Liver (tissue), 9 donors: ENCODE data around the gene NUP50. TPM values are rescaled to one million over a fixed set of nuclear protein-coding genes. Genes with fewer than 3 reads are reported as not detected.

Experiments used
- DNase-seq: peaks from one replicate; pipeline ENCODE4 v3.0.0-alpha.2; 2017; ENCODE audit warnings: low spot score
- H3K27ac ChIP-seq, 2 donors: one replicate each; pipeline ENCODE4 v1.7.0; 2013; ENCODE audit warnings: inconsistent platforms in 2 of 2, low read length in 2 of 2, control low read depth in 1 of 2, low read depth in 1 of 2, mild to moderate bottlenecking in 1 of 2
- H3K27me3 ChIP-seq, 4 donors: one replicate each; pipeline versions ENCODE4 v1.6.1 to v1.7.0; 2013; ENCODE audit warnings: low read length in 3 of 4, inconsistent platforms in 1 of 4, mild to moderate bottlenecking in 1 of 4, moderate library complexity in 1 of 4; ENCODE audit not compliant: control insufficient read depth in 4 of 4, insufficient read depth in 4 of 4
- H3K36me3 ChIP-seq, 4 donors: one replicate each; pipeline versions ENCODE4 v1.6.1 to v1.7.0; 2013; ENCODE audit warnings: low read length in 3 of 4, mild to moderate bottlenecking in 3 of 4, low read depth in 1 of 4, moderate library complexity in 1 of 4; ENCODE audit not compliant: control insufficient read depth in 4 of 4, insufficient read depth in 3 of 4
- H3K4me1 ChIP-seq, 4 donors: one replicate each; pipeline versions ENCODE4 v1.6.1 to v1.7.0; 2013; ENCODE audit warnings: low read length in 3 of 4, mild to moderate bottlenecking in 3 of 4, moderate library complexity in 1 of 4; ENCODE audit not compliant: control insufficient read depth in 4 of 4, insufficient read depth in 4 of 4
- H3K4me3 ChIP-seq, 3 donors: one replicate each; pipeline versions ENCODE4 v1.6.1 to v1.7.0; 2013; ENCODE audit warnings: low read length in 3 of 3, control low read depth in 1 of 3, low read depth in 1 of 3, mild to moderate bottlenecking in 1 of 3
- H3K9ac ChIP-seq, 2 donors: one replicate each; pipeline ENCODE4 v1.7.0; 2013; ENCODE audit warnings: low read length in 2 of 2, mild to moderate bottlenecking in 2 of 2, moderate library complexity in 2 of 2, control low read depth in 1 of 2, low read depth in 1 of 2
- H3K9me3 ChIP-seq, 4 donors: one replicate each; pipeline versions ENCODE4 v1.6.1 to v1.7.0; 2013; ENCODE audit warnings: low read length in 3 of 4; ENCODE audit not compliant: control insufficient read depth in 4 of 4
- CTCF ChIP-seq: fragments of 150-350 bp; IDR thresholded peaks from 2 replicates; pipeline ENCODE4 v1.5.1; 2017; ENCODE audit warnings: improper control_type of control experiment, low read depth, low read length; ENCODE audit not compliant: missing input control
- EGR1 ChIP-seq, 2 donors: IDR thresholded peaks; 2 replicates each; pipeline ENCODE4 v1.6.1; 2016 to 2018; ENCODE audit warnings: antibody characterized with exemption in 2 of 2, low read depth in 2 of 2
- FOXA2 ChIP-seq: IDR thresholded peaks from 2 replicates; pipeline ENCODE4 v1.6.1; 2016; ENCODE audit warnings: antibody characterized with exemption
- GABPA ChIP-seq, 2 donors: IDR thresholded peaks in 1 of 2; conservative IDR thresholded peaks in 1 of 2; 2 replicates each; pipeline ENCODE4 v1.6.1; 2016; ENCODE audit warnings: antibody characterized with exemption in 2 of 2, mild to moderate bottlenecking in 1 of 2, moderate library complexity in 1 of 2
- HNF4A ChIP-seq, 2 donors: conservative IDR thresholded peaks; 2 replicates each; pipeline ENCODE4 v1.6.1; 2016; ENCODE audit warnings: antibody characterized with exemption in 2 of 2, mild to moderate bottlenecking in 2 of 2
- HNF4G ChIP-seq: IDR thresholded peaks from 2 replicates; pipeline ENCODE4 v1.6.1; 2016; ENCODE audit warnings: antibody characterized with exemption
- MAX ChIP-seq: IDR thresholded peaks from 2 replicates; pipeline ENCODE4 v1.6.1; 2016; ENCODE audit warnings: antibody characterized with exemption
- NR2F2 ChIP-seq: IDR thresholded peaks from 2 replicates; pipeline ENCODE4 v1.6.1; 2016; ENCODE audit warnings: antibody characterized with exemption
- RAD21 ChIP-seq, 2 donors: IDR thresholded peaks; 2 replicates each; pipeline ENCODE4 v1.6.1; 2016; ENCODE audit warnings: antibody characterized with exemption in 2 of 2, mild to moderate bottlenecking in 2 of 2
- REST ChIP-seq: IDR thresholded peaks from 2 replicates; pipeline ENCODE4 v1.6.1; 2016; ENCODE audit warnings: antibody characterized with exemption, mild to moderate bottlenecking
- SP1 ChIP-seq: IDR thresholded peaks from 2 replicates; pipeline ENCODE4 v1.6.1; 2018; ENCODE audit warnings: antibody characterized with exemption, mild to moderate bottlenecking
- YY1 ChIP-seq: IDR thresholded peaks from 2 replicates; pipeline ENCODE4 v1.6.1; 2016; ENCODE audit warnings: antibody characterized with exemption, mild to moderate bottlenecking
- ZBTB33 ChIP-seq: IDR thresholded peaks from 2 replicates; pipeline ENCODE4 v1.6.1; 2016; ENCODE audit warnings: antibody characterized with exemption
- WGBS: extraction: QIAGEN DNeasy Blood & Tissue Kit; methylation state at CpG from one replicate; pipeline ENCODE4 v1.1.7; 2013; 5-methylcytosine and 5-hydroxymethylcytosine counted together
- polyA plus RNA-seq, 2 donors: library from polyadenylated mRNA; stranded (reverse) in 1 of 2; unstranded in 1 of 2; fragments of 200-250 nt in 1 of 2; fragments of >200 nt in 1 of 2; fragmentation: Nextera tagmentation in 1 of 2; extraction: Ambion mirVana in 1 of 2; gene quantifications; one replicate each; pipeline versions ENCODE4 v1.2.1 to v1.2.3, GENCODE V29; 2013 to 2015
- total RNA-seq, 2 donors: library from RNA; depleted of rRNA; stranded (reverse); fragments of >200 nt; gene quantifications; one replicate each; pipeline ENCODE4 v1.2.3, GENCODE V29; 2014
- donor health status: healthy.
- donor health status: healthy.
- donor health status: healthy.
- donor health status: healthy.
- donor health status: healthy.

The NUP50 gene
- total and polyA plus RNA-seq, 4 donors, result 8.7 to 48.2 (median 24.8) TPM

GRCh38 chr22:45228401-45228754 is 64.7 kb downstream of the NUP50 start:
- Histone ChIP-seq H3K27me3 (no peaks in the 10 kb centered on the region), H3K4me1 (peaks cover 19 to 32% (median 25%) of the 10 kb centered on the region in 4 donors), H3K9ac (no peak overlapping the region), H3K4me3 (no peak overlapping the region), H3K9me3 (no peaks in the 10 kb centered on the region), H3K36me3 (no peaks in the 10 kb centered on the region), H3K27ac (no peak overlapping the region)
- no peak for DNase-seq
- no peak for TF ChIP-seq NR2F2
- no peak for TF ChIP-seq YY1
- TF ChIP-seq GABPA (IDR thresholded peaks at IDR 0.05 in 1 of 2, conservative IDR thresholded peaks at IDR 0.05 in 1 of 2), result no peak
- no peak for TF ChIP-seq ZBTB33
- no peak for TF ChIP-seq SP1
- no peak for TF ChIP-seq FOXA2
- WGBS, result 86% methylated on average over 8 of the region's 8 CpGs

GRCh38 chr22:45229181-45229580 is 65.5 kb downstream of the NUP50 start:
- Histone ChIP-seq H3K9ac (no peak overlapping the region), H3K36me3 (no peaks in the 10 kb centered on the region), H3K27ac (no peak overlapping the region), H3K4me3 (no peak overlapping the region), H3K9me3 (no peaks in the 10 kb centered on the region), H3K4me1 (peaks cover 19 to 37% (median 24%) of the 10 kb centered on the region in 4 donors), H3K27me3 (no peaks in the 10 kb centered on the region)
- TF ChIP-seq ZBTB33 (no peak), RAD21 (IDR thresholded peaks at IDR 0.05) (no peak), MAX (no peak), GABPA (IDR thresholded peaks at IDR 0.05 in 1 of 2, conservative IDR thresholded peaks at IDR 0.05 in 1 of 2) (no peak), HNF4G (no peak), CTCF (no peak), EGR1 (IDR thresholded peaks at IDR 0.05; ENCODE audit: low read depth in 2 of 2) (no peak), HNF4A (conservative IDR thresholded peaks at IDR 0.05) (no peak), REST (no peak), NR2F2 (no peak)
- 88% methylated on average over 13 of the region's 13 CpGs for WGBS
- no peak for DNase-seq
